HEK293 (cell line): ENCODE results near the gene AP3B1.

Experiments used
- CTCF ChIP-seq: fragments of 450-650 bp; formaldehyde crosslinking; IDR thresholded peaks from 2 replicates; pipeline ENCODE4 v1.5.1; 2016; ENCODE audit warnings: missing biosample characterization, missing genetic modification characterization
- KLF7 ChIP-seq: fragments of 450-650 bp; formaldehyde crosslinking; IDR thresholded peaks from 2 replicates; pipeline ENCODE4 v1.5.1; 2016; ENCODE audit warnings: missing biosample characterization, missing genetic modification characterization, borderline replicate concordance
- SALL2 ChIP-seq: fragments of 450-650 bp; formaldehyde crosslinking; IDR thresholded peaks from 2 replicates; pipeline ENCODE4 v1.5.0; 2017; ENCODE audit warnings: missing biosample characterization, mild to moderate bottlenecking, missing genetic modification characterization, borderline replicate concordance
- ZBTB21 ChIP-seq: fragments of 450-650 bp; formaldehyde crosslinking; IDR thresholded peaks from 2 replicates; pipeline ENCODE4 v1.5.1; 2017; ENCODE audit warnings: missing biosample characterization, missing genetic modification characterization
- ZBTB48 ChIP-seq: fragments of 450-650 bp; formaldehyde crosslinking; IDR thresholded peaks from 2 replicates; pipeline ENCODE4 v1.5.1; 2016; ENCODE audit warnings: missing biosample characterization, missing genetic modification characterization
- ZBTB8A ChIP-seq: fragments of 450-650 bp; formaldehyde crosslinking; IDR thresholded peaks from 2 replicates; pipeline ENCODE4 v1.5.1; 2016; ENCODE audit warnings: missing biosample characterization, missing genetic modification characterization
- ZNF239 ChIP-seq: fragments of 450-650 bp; formaldehyde crosslinking; IDR thresholded peaks from 2 replicates; pipeline ENCODE4 v1.5.1; 2016; ENCODE audit warnings: missing biosample characterization, missing genetic modification characterization
- ZNF658 ChIP-seq: fragments of 450-650 bp; formaldehyde crosslinking; IDR thresholded peaks from 2 replicates; pipeline ENCODE4; 2016; ENCODE audit warnings: missing biosample characterization, missing genetic modification characterization
- TF ChIP-seq, protein P1 (sequence below): fragments of 450-650 bp; formaldehyde crosslinking; IDR thresholded peaks from 2 replicates; pipeline ENCODE4 v1.5.1; 2016; ENCODE audit warnings: missing biosample characterization, missing genetic modification characterization
- TF ChIP-seq, protein P2 (sequence below): fragments of 450-650 bp; formaldehyde crosslinking; IDR thresholded peaks from 2 replicates; pipeline ENCODE4 v1.5.1; 2016; ENCODE audit warnings: missing biosample characterization, missing genetic modification characterization

GRCh38 chr5:78320401-78320800 is 25.9 kb upstream of the AP3B1 start:
- TF ChIP-seq ZBTB21 (tag by site-specific recombination) (no peak), ZNF239 (no peak), CTCF (peak; percentile 21; the same call in 1 of the 2 replicates), ZNF658 (tag by site-specific recombination) (no peak), ZBTB8A (tag by site-specific recombination) (no peak), KLF7 (tag by site-specific recombination) (no peak), SALL2 (no peak), ZBTB48 (tag by site-specific recombination) (no peak)
- TF ChIP-seq, protein P1, sequence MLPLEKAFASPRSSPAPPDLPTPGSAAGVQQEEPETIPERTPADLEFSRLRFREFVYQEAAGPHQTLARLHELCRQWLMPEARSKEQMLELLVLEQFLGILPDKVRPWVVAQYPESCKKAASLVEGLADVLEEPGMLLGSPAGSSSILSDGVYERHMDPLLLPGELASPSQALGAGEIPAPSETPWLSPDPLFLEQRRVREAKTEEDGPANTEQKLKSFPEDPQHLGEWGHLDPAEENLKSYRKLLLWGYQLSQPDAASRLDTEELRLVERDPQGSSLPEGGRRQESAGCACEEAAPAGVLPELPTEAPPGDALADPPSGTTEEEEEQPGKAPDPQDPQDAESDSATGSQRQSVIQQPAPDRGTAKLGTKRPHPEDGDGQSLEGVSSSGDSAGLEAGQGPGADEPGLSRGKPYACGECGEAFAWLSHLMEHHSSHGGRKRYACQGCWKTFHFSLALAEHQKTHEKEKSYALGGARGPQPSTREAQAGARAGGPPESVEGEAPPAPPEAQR: no peak
- TF ChIP-seq, protein P2, sequence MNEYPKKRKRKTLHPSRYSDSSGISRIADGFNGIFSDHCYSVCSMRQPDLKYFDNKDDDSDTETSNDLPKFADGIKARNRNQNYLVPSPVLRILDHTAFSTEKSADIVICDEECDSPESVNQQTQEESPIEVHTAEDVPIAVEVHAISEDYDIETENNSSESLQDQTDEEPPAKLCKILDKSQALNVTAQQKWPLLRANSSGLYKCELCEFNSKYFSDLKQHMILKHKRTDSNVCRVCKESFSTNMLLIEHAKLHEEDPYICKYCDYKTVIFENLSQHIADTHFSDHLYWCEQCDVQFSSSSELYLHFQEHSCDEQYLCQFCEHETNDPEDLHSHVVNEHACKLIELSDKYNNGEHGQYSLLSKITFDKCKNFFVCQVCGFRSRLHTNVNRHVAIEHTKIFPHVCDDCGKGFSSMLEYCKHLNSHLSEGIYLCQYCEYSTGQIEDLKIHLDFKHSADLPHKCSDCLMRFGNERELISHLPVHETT: no peak
